HEK293 (cell line): Measurements from ENCODE around the gene KPTN.

Experiments used
- CTCF ChIA-PET: fragments of 350-600 bp; formaldehyde crosslinking; extraction: SDS; loops from one replicate; lab custom pipeline; 2021; ENCODE audit warnings: antibody characterized with exemption; lab: Yijun Ruan, JAX
- POLR2A ChIA-PET: fragments of 300-600 bp; formaldehyde crosslinking; extraction: SDS; loops from one replicate; lab custom pipeline; 2020; ENCODE audit warnings: antibody characterized with exemption, inconsistent platforms; lab: Yijun Ruan, JAX
- H3K27ac ChIP-seq: fragments of 200-500 bp; sonication (Bioruptor generic); 2 replicates; pipeline ENCODE4 v1.5.1; 2014; ENCODE audit warnings: low read depth, low read length, control low read depth, inconsistent platforms; ENCODE audit errors: extremely low read depth
- H3K36me3 ChIP-seq, 2 experiments: fragments of 200-500 bp in 1 of 2; sonication (Bioruptor generic) in 1 of 2; 1 replicate in 1 of 2; 2 replicates in 1 of 2; pipeline ENCODE4 v1.5.1; 2014 to 2017; ENCODE audit warnings: inconsistent platforms in 2 of 2, low read length in 2 of 2; ENCODE audit not compliant: control insufficient read depth in 2 of 2, insufficient read depth in 1 of 2
- H3K4me1 ChIP-seq: fragments of 200-500 bp; sonication (Bioruptor generic); 2 replicates; pipeline ENCODE4 v1.5.1; 2014; ENCODE audit warnings: mild to moderate bottlenecking, low read length, inconsistent platforms; ENCODE audit not compliant: control insufficient read depth, insufficient read depth
- H3K4me3 ChIP-seq: 2 replicates; pipeline ENCODE4 v1.5.1; 2011; ENCODE audit warnings: low read depth, mild to moderate bottlenecking, control low read depth, low read length, moderate library complexity
- H3K9me3 ChIP-seq: fragments of 200-500 bp; sonication (Bioruptor generic); 2 replicates; pipeline ENCODE4 v1.5.1; 2014; ENCODE audit warnings: low read depth, low read length, inconsistent platforms; ENCODE audit not compliant: control insufficient read depth, insufficient read depth
- EGR2 ChIP-seq: fragments of 450-650 bp; formaldehyde crosslinking; IDR thresholded peaks from 2 replicates; pipeline ENCODE4 v1.5.1; 2016; ENCODE audit warnings: low read depth, missing biosample characterization, missing genetic modification characterization
- KLF1 ChIP-seq: fragments of 450-650 bp; formaldehyde crosslinking; IDR thresholded peaks from 2 replicates; pipeline ENCODE4 v1.5.1; 2016; ENCODE audit warnings: missing biosample characterization, missing genetic modification characterization
- MZF1 ChIP-seq: fragments of 450-650 bp; formaldehyde crosslinking; IDR thresholded peaks from 2 replicates; pipeline ENCODE4 v1.5.1; 2017; ENCODE audit warnings: missing biosample characterization, missing genetic modification characterization, borderline replicate concordance
- SP2 ChIP-seq: fragments of 450-650 bp; formaldehyde crosslinking; IDR thresholded peaks from 2 replicates; pipeline ENCODE4 v1.5.1; 2016; ENCODE audit warnings: missing biosample characterization, missing genetic modification characterization
- SP3 ChIP-seq: fragments of 450-650 bp; formaldehyde crosslinking; IDR thresholded peaks from 2 replicates; pipeline ENCODE4 v1.5.1; 2016; ENCODE audit warnings: missing biosample characterization, missing genetic modification characterization
- ZBTB10 ChIP-seq: fragments of 450-650 bp; formaldehyde crosslinking; IDR thresholded peaks from 2 replicates; pipeline ENCODE4 v1.5.1; 2016; ENCODE audit warnings: missing biosample characterization, missing genetic modification characterization
- ZFHX2 ChIP-seq: fragments of 450-650 bp; formaldehyde crosslinking; conservative IDR thresholded peaks from 2 replicates; pipeline ENCODE4 v1.5.1; 2016; ENCODE audit warnings: missing biosample characterization, missing genetic modification characterization
- ZFP69B ChIP-seq: fragments of 450-650 bp; formaldehyde crosslinking; IDR thresholded peaks from 2 replicates; pipeline ENCODE4 v1.5.1; 2016; ENCODE audit warnings: missing biosample characterization, missing genetic modification characterization
- ZNF26 ChIP-seq: fragments of 450-650 bp; formaldehyde crosslinking; IDR thresholded peaks from 2 replicates; pipeline ENCODE4 v1.5.1; 2016; ENCODE audit warnings: missing biosample characterization, missing genetic modification characterization
- ZNF560 ChIP-seq: fragments of 450-650 bp; formaldehyde crosslinking; IDR thresholded peaks from 2 replicates; pipeline ENCODE4 v1.5.1; 2017; ENCODE audit warnings: missing biosample characterization, missing genetic modification characterization, borderline replicate concordance
- ZNF692 ChIP-seq: fragments of 450-650 bp; formaldehyde crosslinking; IDR thresholded peaks from 2 replicates; pipeline ENCODE4 v1.5.1; 2016; ENCODE audit warnings: missing biosample characterization, missing genetic modification characterization
- TF ChIP-seq, protein P1 (sequence below): fragments of 450-650 bp; formaldehyde crosslinking; IDR thresholded peaks from 2 replicates; pipeline ENCODE4 v1.5.1; 2016; ENCODE audit warnings: missing biosample characterization, missing genetic modification characterization
- TF ChIP-seq, protein P2 (sequence below): fragments of 450-650 bp; formaldehyde crosslinking; conservative IDR thresholded peaks from 2 replicates; pipeline ENCODE4 v1.5.1; 2016; ENCODE audit warnings: low read depth, missing biosample characterization, missing genetic modification characterization

KPTN gene

DNA sequence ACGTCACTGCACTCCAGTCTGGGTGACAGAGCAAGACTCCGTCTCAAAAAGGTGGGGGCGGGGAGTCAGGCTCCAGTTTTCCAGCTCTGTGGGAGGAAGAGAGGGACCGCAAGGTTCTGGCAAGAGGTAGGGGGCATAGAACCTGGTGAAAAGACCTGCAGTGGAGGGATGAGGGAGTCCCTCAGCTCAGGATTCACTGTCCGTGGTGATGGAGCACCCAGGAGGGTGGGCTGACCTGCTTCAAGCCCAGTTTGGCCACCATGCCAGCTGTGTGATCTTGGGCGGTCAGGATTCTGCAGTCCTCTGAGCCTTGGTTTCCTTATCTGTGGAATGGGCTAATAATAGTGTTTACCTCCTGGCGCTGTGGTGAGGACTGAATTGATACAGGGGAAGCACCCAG is 33.5 kb downstream of the KPTN start:
- no peak overlapping the region for H3K27ac ChIP-seq
- H3K36me3 ChIP-seq = no peaks in the 10 kb centered on the region
- ChIA-PET CTCF (interaction anchor here (1.2 kb wide), 2 partner anchors 12 to 14 kb away, joined by 5 to 7 read pairs; no protein-coding TSS in a partner anchor), POLR2A (no interaction called here)
- TF ChIP-seq EGR2 = peak; percentile 55
- TF ChIP-seq, protein P1, sequence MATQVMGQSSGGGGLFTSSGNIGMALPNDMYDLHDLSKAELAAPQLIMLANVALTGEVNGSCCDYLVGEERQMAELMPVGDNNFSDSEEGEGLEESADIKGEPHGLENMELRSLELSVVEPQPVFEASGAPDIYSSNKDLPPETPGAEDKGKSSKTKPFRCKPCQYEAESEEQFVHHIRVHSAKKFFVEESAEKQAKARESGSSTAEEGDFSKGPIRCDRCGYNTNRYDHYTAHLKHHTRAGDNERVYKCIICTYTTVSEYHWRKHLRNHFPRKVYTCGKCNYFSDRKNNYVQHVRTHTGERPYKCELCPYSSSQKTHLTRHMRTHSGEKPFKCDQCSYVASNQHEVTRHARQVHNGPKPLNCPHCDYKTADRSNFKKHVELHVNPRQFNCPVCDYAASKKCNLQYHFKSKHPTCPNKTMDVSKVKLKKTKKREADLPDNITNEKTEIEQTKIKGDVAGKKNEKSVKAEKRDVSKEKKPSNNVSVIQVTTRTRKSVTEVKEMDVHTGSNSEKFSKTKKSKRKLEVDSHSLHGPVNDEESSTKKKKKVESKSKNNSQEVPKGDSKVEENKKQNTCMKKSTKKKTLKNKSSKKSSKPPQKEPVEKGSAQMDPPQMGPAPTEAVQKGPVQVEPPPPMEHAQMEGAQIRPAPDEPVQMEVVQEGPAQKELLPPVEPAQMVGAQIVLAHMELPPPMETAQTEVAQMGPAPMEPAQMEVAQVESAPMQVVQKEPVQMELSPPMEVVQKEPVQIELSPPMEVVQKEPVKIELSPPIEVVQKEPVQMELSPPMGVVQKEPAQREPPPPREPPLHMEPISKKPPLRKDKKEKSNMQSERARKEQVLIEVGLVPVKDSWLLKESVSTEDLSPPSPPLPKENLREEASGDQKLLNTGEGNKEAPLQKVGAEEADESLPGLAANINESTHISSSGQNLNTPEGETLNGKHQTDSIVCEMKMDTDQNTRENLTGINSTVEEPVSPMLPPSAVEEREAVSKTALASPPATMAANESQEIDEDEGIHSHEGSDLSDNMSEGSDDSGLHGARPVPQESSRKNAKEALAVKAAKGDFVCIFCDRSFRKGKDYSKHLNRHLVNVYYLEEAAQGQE (tag by site-specific recombination) = peak; percentile 72
- TF ChIP-seq, protein P2, sequence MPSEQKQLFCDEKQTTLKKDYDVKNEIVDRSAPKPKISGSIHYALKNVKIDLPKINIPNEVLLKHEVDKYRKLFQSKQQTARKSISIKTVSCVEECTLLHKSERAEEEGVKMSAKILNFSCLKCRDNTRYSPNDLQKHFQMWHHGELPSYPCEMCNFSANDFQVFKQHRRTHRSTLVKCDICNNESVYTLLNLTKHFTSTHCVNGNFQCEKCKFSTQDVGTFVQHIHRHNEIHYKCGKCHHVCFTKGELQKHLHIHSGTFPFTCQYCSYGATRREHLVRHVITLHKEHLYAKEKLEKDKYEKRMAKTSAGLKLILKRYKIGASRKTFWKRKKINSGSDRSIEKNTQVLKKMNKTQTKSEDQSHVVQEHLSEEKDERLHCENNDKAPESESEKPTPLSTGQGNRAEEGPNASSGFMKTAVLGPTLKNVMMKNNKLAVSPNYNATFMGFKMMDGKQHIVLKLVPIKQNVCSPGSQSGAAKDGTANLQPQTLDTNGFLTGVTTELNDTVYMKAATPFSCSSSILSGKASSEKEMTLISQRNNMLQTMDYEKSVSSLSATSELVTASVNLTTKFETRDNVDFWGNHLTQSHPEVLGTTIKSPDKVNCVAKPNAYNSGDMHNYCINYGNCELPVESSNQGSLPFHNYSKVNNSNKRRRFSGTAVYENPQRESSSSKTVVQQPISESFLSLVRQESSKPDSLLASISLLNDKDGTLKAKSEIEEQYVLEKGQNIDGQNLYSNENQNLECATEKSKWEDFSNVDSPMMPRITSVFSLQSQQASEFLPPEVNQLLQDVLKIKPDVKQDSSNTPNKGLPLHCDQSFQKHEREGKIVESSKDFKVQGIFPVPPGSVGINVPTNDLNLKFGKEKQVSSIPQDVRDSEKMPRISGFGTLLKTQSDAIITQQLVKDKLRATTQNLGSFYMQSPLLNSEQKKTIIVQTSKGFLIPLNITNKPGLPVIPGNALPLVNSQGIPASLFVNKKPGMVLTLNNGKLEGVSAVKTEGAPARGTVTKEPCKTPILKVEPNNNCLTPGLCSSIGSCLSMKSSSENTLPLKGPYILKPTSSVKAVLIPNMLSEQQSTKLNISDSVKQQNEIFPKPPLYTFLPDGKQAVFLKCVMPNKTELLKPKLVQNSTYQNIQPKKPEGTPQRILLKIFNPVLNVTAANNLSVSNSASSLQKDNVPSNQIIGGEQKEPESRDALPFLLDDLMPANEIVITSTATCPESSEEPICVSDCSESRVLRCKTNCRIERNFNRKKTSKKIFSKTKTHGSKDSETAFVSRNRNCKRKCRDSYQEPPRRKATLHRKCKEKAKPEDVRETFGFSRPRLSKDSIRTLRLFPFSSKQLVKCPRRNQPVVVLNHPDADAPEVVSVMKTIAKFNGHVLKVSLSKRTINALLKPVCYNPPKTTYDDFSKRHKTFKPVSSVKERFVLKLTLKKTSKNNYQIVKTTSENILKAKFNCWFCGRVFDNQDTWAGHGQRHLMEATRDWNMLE (tag by site-specific recombination) = no peak
- peaks cover 4% of the 10 kb centered on the region; the same call in 1 of the 2 replicates for H3K4me1 ChIP-seq
- no peaks in the 10 kb centered on the region for H3K9me3 ChIP-seq
- no peak overlapping the region for H3K4me3 ChIP-seq

DNA sequence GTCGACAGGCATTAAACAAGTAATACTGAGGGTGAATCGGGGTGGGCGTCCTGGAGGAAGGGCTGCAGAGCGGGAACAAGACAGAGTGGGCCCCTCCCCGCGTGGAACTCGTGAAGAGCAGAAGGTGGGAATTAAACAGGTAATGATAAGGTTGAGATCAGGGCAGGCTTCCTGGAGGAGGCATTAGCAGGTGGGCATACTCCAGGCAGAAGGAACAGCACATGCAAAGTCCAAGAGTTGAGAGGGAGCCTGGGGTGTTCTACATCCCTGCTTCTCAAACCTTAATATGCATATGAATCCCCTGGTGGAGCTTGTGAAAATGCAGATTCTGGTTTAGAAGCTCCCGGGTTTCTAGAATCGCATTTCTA is 35.7 kb downstream of the KPTN start:
- H3K27ac ChIP-seq = no peak overlapping the region
- no peak overlapping the region for H3K4me3 ChIP-seq
- peaks cover 4% of the 10 kb centered on the region; the same call in 1 of the 2 replicates for H3K4me1 ChIP-seq
- H3K9me3 ChIP-seq = no peaks in the 10 kb centered on the region
- no peak for TF ChIP-seq MZF1 (tag by site-specific recombination)
- TF ChIP-seq ZNF692 (tag by site-specific recombination) = peak; percentile 83
- TF ChIP-seq ZFP69B = peak; percentile 81
- TF ChIP-seq, all 188 proteins: peak for 2
- CTCF ChIA-PET = interaction anchor here (1.1 kb wide), 1 partner anchor 12 kb away, joined by 6 read pairs; no protein-coding TSS in a partner anchor
- no peaks in the 10 kb centered on the region for H3K36me3 ChIP-seq
- POLR2A ChIA-PET = interaction anchor here (1.5 kb wide), 1 partner anchor 24 kb away, joined by 3 read pairs; the partner anchor contains the start of gene SLC8A2

GRCh38 chr19:47447470-47448359 is 36.3 kb downstream of the KPTN start:
- no peaks in the 10 kb centered on the region for H3K36me3 ChIP-seq
- H3K9me3 ChIP-seq = no peaks in the 10 kb centered on the region
- H3K27ac ChIP-seq = no peak overlapping the region
- POLR2A ChIA-PET = interaction anchor here (0.7 to 1.5 kb wide), 2 partner anchors 15 to 24 kb away, joined by 3 read pairs; partner anchors contain the start of gene SLC8A2
- peaks cover 4% of the 10 kb centered on the region; the same call in 1 of the 2 replicates for H3K4me1 ChIP-seq
- no peak overlapping the region for H3K4me3 ChIP-seq
- CTCF ChIA-PET = interaction anchor here (0.6 to 1.3 kb wide), 6 partner anchors 11 to 342 kb away, joined by 3 to 6 read pairs (median 3); partner anchors contain the start of gene NAPA
- TF ChIP-seq ZBTB10 (tag by site-specific recombination) = no peak
- no peak for TF ChIP-seq ZNF560 (tag by site-specific recombination)
- peak; percentile 75 for TF ChIP-seq EGR2
- peak; percentile 78 for TF ChIP-seq SP3 (tag by site-specific recombination)
- TF ChIP-seq KLF1 = peak; percentile 67; the same call in 1 of the 2 replicates
- no peak for TF ChIP-seq ZNF26 (tag by site-specific recombination)
- TF ChIP-seq ZFHX2 (tag by site-specific recombination) = peak; percentile 83
- peak; percentile 79 for TF ChIP-seq SP2 (tag by site-specific recombination)
